GM18499 (cell line): ENCODE measurements around the gene INTS6.
A peak's percentile ranks its signal among the peaks of the same experiment; 100 is the strongest.

ENCODE experiments used
- ATAC-seq: cut with Tn5 transposase; IDR thresholded peaks from one replicate; pipeline ENCODE4 v1.9.1; 2021; ENCODE audit warnings: moderate number of reproducible peaks; ENCODE audit not compliant: insufficient read depth, unreplicated experiment

The INTS6 gene, protein sequence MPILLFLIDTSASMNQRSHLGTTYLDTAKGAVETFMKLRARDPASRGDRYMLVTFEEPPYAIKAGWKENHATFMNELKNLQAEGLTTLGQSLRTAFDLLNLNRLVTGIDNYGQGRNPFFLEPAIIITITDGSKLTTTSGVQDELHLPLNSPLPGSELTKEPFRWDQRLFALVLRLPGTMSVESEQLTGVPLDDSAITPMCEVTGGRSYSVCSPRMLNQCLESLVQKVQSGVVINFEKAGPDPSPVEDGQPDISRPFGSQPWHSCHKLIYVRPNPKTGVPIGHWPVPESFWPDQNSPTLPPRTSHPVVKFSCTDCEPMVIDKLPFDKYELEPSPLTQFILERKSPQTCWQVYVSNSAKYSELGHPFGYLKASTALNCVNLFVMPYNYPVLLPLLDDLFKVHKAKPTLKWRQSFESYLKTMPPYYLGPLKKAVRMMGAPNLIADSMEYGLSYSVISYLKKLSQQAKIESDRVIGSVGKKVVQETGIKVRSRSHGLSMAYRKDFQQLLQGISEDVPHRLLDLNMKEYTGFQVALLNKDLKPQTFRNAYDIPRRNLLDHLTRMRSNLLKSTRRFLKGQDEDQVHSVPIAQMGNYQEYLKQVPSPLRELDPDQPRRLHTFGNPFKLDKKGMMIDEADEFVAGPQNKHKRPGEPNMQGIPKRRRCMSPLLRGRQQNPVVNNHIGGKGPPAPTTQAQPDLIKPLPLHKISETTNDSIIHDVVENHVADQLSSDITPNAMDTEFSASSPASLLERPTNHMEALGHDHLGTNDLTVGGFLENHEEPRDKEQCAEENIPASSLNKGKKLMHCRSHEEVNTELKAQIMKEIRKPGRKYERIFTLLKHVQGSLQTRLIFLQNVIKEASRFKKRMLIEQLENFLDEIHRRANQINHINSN

DNA sequence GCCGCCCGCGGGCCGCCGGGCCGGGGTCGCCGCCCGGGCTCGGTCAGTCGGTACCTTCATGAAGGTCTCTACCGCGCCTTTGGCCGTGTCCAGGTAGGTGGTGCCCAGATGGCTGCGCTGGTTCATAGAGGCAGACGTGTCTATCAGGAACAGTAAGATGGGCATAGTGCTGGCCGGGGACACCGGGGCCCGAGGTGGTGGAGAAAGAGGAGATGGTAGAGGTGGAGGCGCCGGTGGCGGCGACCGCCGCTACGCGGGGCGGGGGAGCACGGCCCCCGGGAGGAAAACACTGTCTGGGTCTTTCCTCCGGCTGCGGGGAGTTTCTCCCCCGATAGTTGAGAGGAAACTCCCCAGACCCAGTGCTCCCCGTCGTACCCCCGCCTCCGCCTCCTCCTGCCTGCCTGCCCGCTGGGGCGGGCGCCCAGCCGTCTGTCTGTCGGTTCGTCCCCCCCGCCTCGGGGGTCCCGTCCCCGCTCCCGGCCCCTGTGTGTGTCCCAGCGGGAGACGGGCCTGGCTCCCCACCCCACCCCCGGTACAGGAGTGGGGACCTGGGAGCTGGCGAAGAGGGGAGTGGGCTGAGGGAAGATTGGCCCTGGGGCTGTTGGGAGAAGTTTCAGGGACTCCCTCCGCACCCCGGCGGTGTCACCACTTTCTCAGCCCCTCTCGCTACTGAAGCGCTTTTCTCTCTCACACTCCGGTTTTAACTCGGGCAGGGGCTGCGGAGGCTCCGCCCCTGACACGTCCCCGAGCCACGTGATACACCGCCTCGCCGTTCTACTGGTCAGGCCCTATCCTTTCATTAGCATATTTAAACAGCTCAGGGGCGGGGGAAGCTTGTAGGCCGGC is at the start of gene INTS6:
INTS6 (minus strand) TSS at position 676 of the 846 bp plus-strand sequence; CDS start at position 165, 511 bp downstream.
- ATAC-seq, result peak; percentile 62

- peak; percentile 96 for ATAC-seq
These were observed 49.4 kb upstream of the INTS6 start for GRCh38 chr13:51502153-51502651.

- ATAC-seq, result peak; percentile 8
These were observed 48.8 kb upstream of the INTS6 start for GRCh38 chr13:51501592-51502152.

DNA sequence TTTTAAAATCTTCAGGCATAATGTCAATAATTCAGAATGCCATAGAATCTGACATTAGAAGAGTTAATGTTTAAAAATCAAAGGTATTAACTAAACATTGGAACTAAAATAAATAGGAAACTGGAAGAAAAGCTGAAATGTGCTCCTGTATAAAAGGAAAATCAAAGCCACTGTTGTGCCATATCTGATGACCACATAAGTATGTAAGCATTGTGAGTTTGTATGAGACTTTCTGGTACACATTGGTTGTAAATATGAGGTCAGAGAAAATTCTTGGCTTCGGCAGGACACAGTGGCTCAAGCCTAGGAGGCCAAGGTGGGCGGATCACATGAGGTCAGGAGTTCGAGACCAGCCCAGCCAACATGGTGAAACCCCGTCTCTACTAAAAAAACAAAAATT is 48.3 kb upstream of the INTS6 start:
- no peak for ATAC-seq

- ATAC-seq, result no peak
These were observed 47.9 kb upstream of the INTS6 start for GRCh38 chr13:51500687-51501086.

DNA sequence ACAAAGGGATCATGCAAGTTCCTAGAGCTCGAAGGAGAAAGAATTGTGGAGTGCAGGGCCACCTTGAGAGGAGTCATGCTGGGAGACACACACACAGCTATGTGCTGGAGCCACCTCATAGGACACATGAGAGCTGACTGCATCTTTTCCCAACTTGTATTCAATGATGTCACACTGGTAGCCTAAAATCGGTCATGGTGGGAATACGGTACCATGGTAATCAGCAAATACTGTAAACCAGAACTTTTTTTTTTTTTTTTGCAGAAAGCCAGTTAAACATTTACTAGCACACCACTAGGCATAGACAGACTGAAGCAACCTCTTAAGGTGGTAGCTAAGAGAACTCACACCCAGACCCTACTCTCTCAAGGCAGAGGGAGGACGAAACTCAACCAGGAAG is 47.0 kb upstream of the INTS6 start:
- no peak for ATAC-seq

- no peak for ATAC-seq
These were observed 42.5 kb upstream of the INTS6 start for GRCh38 chr13:51495316-51495715.

DNA sequence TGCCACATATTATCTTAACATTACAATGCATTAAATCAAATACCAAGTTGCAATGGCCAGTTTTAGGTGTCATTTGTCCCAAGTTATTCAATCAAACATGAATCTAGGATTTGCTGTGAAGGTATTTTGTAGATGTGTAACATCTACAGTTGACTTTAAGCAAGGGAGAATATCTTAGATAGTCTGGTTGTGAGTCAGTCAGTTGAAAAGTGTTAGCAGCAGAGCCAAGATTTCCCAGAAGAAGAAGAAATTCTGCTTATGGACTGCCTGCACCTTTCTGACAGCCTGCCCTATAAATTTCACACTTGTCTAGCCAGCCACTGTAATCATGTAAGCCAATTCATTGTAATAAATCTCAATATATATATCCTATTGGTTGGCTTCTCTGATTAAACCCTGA is 41.3 kb upstream of the INTS6 start:
- no peak for ATAC-seq

DNA sequence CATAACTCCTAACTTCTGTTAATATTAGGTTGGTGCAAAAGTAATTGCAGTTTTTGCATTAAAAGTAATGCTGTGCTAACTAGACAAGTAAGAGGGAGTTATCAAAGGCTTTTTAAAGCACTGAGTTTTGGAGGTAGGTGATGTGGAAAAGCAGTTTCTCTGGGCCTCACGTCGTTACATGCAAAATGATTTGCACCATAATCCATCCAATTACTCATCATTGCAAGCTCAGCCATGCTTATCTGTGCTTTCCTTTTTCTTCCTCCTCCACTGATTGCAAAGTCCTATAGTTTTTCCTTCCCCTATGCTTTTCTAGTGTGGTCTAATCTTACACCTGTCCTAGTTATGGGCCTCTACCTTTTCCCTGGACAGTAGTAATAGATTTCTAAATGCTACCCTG is 35.4 kb upstream of the INTS6 start:
- ATAC-seq, result no peak

DNA sequence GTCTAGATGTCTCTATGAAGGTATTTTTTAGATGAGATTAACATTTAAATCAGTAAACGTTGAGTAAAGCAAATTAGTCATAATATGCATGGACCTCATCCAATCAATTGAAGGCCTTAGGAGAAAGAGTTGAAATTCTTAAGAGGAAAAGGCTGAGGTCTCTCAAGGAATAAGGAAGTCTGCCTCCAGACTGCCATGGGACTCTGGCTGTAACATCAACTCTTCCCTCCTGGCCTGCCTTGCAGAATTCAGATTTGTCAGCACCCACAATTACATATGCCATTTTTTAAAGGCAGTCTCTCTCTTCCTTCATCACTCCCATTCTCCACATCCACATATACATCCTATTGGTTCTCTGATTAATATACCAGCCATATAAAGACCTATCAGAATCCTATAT is 28.8 kb upstream of the INTS6 start:
- no peak for ATAC-seq

GRCh38 chr13:51479199-51479523 is 26.3 kb upstream of the INTS6 start:
- ATAC-seq, result no peak

DNA sequence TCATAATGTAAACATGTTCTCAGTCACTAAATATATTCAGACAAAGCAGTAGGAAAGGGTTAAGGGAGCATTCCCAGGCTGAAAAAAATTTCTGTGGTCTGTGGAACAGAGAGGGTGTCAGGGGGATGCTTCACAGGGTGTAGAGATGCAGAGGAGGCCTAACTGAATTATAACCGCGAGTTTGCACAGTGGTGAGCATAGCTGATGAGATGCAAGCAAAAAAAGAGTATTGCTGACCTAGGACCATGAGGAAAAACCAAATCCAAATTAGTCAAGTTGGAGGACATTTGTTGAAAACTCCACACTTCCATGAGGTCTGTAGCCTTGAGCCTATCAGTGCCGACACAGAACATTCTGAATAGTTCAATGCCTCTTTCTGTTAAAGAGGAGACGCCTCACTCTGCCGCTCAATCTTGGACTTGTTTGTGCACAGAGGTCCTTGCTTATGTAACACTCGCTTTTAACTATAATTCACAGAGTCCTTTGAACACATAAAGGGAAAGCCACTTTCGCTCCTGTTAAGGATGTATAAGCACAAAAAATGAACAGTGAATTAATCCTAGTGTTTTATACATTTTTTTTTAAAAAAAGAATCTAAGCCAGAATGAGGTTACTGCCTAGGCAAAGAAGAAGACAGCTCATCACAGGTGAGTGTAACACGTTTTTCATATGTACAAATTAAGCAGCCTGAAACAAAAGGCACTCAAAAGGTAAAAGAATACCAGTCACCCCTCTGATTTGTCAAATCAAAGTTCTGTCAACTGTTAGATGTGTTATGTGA is 25.8 kb upstream of the INTS6 start:
- ATAC-seq, result no peak

DNA sequence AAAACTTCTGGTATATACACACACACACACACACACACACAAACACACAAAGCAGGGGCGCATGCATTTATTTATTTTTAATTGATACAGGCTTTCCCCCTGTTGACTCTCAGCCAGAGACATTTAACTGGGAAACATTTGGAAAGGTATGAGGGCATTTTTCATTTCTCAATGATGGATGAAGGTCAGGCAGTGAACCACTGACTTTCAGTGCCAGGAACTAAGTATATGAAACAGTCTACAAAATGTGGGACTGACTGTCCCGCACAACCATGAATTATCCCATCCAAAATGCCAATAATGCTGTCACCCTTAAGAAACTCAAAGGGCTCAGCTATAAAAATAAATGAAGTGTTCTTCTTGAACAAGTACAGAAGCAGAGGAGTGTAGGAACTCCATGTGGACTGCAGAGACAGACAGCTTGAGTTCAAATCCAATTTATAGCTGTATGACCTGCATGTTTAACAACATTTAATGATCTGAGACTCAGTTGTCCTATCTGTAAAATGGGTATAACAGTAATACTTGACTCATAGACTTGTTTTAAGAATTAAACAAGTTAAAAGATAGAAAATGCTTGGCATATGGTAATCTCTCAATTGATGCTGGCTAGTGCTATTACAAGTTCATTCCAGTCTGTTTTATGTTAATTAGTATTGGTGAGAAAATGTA is 25.0 kb upstream of the INTS6 start:
- ATAC-seq, result no peak

GRCh38 chr13:51477149-51477548 is 24.3 kb upstream of the INTS6 start:
- ATAC-seq, result no peak

- no peak for ATAC-seq
These were observed 23.1 kb upstream of the INTS6 start for GRCh38 chr13:51475727-51476501.

DNA sequence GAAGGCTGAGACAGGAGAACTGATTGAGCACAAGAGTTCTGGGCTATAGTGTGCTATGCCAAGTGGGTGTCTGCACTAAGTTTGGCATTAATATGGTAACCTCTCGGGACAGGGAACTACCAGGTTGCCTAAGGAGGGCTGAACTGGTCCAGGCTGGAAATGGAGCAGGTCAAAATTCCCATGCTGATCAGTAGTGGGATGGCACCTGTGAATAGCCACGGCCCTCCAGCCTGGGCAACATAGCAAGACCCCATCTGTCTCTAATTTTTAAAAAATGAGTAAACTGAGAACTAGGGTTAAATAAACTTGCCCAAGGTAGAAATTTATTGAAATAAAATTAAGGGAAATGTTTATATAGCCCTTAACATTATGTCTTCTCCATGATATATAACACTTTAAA is 17.0 kb upstream of the INTS6 start:
- ATAC-seq, result no peak

GRCh38 chr13:51467730-51468129 is 14.9 kb upstream of the INTS6 start:
- ATAC-seq, result no peak

DNA sequence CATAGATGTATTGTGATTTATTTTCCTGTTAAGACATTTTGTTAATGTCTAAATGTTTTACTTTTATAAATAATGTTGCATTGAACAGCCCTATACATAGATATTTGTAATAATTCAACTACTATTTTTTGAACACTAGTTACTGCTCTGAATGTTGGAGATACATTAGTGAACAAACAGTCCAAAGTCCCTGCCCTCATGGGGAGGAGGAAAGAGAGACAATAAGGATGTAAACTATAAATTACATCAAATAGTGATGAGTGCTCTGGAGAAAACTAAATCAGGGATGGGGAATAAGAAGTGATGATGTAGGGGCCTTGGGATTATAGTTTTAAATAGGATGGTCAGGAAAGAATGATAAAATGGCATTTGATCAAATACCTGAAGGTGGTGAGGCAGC is 12.3 kb upstream of the INTS6 start:
- ATAC-seq, result no peak
